GM18498 (cell line): ENCODE data around the gene OR52E8.
A peak's percentile ranks its signal among the peaks of the same experiment; 100 is the strongest.

Experiments
- ATAC-seq: cut with Tn5 transposase; IDR thresholded peaks from one replicate; pipeline ENCODE4 v1.9.1; 2021; ENCODE audit warnings: mild to moderate bottlenecking, moderate library complexity; ENCODE audit not compliant: unreplicated experiment

OR52E8 gene

GRCh38 chr11:5808500-5809121 lies 48.9 kb downstream of the OR52E8 start, which contains the start of gene OR52N2:
Gene OR52N2, plus strand, starts transcription at chr11:5808924. Its CDS starts 11,412 bp downstream, at chr11:5820336.
- peak; percentile 94 for ATAC-seq

- ATAC-seq, result no peak
Observed at GRCh38 chr11:5807580-5807979, 49.9 kb downstream of the OR52E8 start.
